HL-60 (cell line): Measurements from ENCODE around the gene PTGER3.

Experiments
- DNase-seq, 2 experiments: peaks; one replicate each; pipeline ENCODE4 v3.0.0-alpha.2; 2010 to 2020; ENCODE audit warnings: low read depth in 1 of 2, low spot score in 1 of 2
- H3K27ac ChIP-seq: fragments of 250-450 bp; sonication (Bioruptor Pico); replicated peaks from 2 replicates; pipeline ENCODE4 v1.5.1; 2020; ENCODE audit warnings: mild to moderate bottlenecking, moderate library complexity
- H3K27me3 ChIP-seq: fragments of 250-450 bp; sonication (Bioruptor Pico); 2 replicates; pipeline ENCODE4 v1.5.1; 2021; ENCODE audit warnings: mild to moderate bottlenecking, moderate library complexity; ENCODE audit not compliant: insufficient read depth, poor library complexity, severe bottlenecking
- H3K4me3 ChIP-seq: replicated peaks from 2 replicates; pipeline ENCODE4 v1.5.1; 2011; ENCODE audit warnings: mild to moderate bottlenecking, control low read depth, low read length; ENCODE audit not compliant: insufficient read depth
- GABPA ChIP-seq: IDR thresholded peaks from 2 replicates; pipeline ENCODE4 v1.6.1; 2012; ENCODE audit warnings: low read depth
- POLR2AphosphoS5 ChIP-seq: IDR thresholded peaks from 2 replicates; pipeline ENCODE4 v1.6.1; 2012; ENCODE audit warnings: low read depth
- REST ChIP-seq: IDR thresholded peaks from 2 replicates; pipeline ENCODE4 v1.6.1; 2012; ENCODE audit warnings: low read depth; ENCODE audit not compliant: insufficient replicate concordance
- SPI1 ChIP-seq: IDR thresholded peaks from 2 replicates; pipeline ENCODE4 v1.6.1; 2012; ENCODE audit warnings: low read depth, mild to moderate bottlenecking, borderline replicate concordance
- TF ChIP-seq, protein P1 (sequence below): IDR thresholded peaks from one replicate; pipeline ENCODE4 v1.5.1; 2011; ENCODE audit warnings: low read length, control low read depth, inconsistent platforms; ENCODE audit not compliant: insufficient read depth

Gene PTGER3

GRCh38 chr1:71053146-71053545, 5.5 kb upstream of the PTGER3 start:
- no peak for TF ChIP-seq POLR2AphosphoS5
- no peak for TF ChIP-seq REST
- TF ChIP-seq SPI1: no peak
- no peak for TF ChIP-seq GABPA
- TF ChIP-seq, protein P1, sequence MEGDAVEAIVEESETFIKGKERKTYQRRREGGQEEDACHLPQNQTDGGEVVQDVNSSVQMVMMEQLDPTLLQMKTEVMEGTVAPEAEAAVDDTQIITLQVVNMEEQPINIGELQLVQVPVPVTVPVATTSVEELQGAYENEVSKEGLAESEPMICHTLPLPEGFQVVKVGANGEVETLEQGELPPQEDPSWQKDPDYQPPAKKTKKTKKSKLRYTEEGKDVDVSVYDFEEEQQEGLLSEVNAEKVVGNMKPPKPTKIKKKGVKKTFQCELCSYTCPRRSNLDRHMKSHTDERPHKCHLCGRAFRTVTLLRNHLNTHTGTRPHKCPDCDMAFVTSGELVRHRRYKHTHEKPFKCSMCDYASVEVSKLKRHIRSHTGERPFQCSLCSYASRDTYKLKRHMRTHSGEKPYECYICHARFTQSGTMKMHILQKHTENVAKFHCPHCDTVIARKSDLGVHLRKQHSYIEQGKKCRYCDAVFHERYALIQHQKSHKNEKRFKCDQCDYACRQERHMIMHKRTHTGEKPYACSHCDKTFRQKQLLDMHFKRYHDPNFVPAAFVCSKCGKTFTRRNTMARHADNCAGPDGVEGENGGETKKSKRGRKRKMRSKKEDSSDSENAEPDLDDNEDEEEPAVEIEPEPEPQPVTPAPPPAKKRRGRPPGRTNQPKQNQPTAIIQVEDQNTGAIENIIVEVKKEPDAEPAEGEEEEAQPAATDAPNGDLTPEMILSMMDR: no peak
- no peak overlapping the region for H3K4me3 ChIP-seq
- no peak for DNase-seq
- no peak overlapping the region for H3K27ac ChIP-seq
- H3K27me3 ChIP-seq: peaks cover 6% of the 10 kb centered on the region

GRCh38 chr1:71049951-71050598, 2.5 kb upstream of the PTGER3 start:
- peak; percentile 28 to 44 for DNase-seq
- Histone ChIP-seq H3K4me3 (no peak overlapping the region), H3K27me3 (peaks cover 28% of the 10 kb centered on the region), H3K27ac (no peak overlapping the region)
- TF ChIP-seq, protein P1: peak; percentile 71
- TF ChIP-seq REST: no peak

- TF ChIP-seq SPI1: no peak
- no peak for TF ChIP-seq POLR2AphosphoS5
- no peak for TF ChIP-seq REST
- TF ChIP-seq GABPA: no peak
- TF ChIP-seq, protein P1: no peak
- peak overlapping the region; percentile 33 for H3K4me3 ChIP-seq
- H3K27me3 ChIP-seq: peaks cover 40% of the 10 kb centered on the region
These were observed 553 bp downstream of the PTGER3 start for GRCh38 chr1:71046891-71047634.

More at GRCh38 chr1:71046891-71047634, 553 bp downstream of the PTGER3 start:
- H3K27ac ChIP-seq: no peak overlapping the region
- DNase-seq: no peak
